WTC11 (cell line): ENCODE measurements around the gene TNIP1. TPM values are rescaled to one million over a fixed set of nuclear protein-coding genes. Genes with fewer than 3 reads are reported as not detected.

Experiments
- ATAC-seq: fragments of 200-7000 bp; cut with Tn5 transposase; 2 replicates; pipeline ENCODE4 v1.10.0; 2021; ENCODE audit warnings: mild to moderate bottlenecking, moderate library complexity
- CTCF ChIA-PET: fragments of 300-600 bp; sonication (Branson Sonifier 250); formaldehyde crosslinking; loops from one replicate; lab custom pipeline; 2021; ENCODE audit warnings: antibody characterized with exemption; lab: Charles Lee
- POLR2A ChIA-PET: fragments of 350-600 bp; sonication (Branson Sonifier 250); formaldehyde crosslinking; loops from one replicate; lab custom pipeline; 2021; ENCODE audit warnings: antibody characterized with exemption; lab: Charles Lee
- DNase-seq: peaks from one replicate; pipeline ENCODE4 v3.0.0; 2021; ENCODE audit warnings: low spot score
- H3K27ac Mint-ChIP-seq: 2 replicates; pipeline ENCODE4 v1.8.0; 2021; ENCODE audit warnings: mixed read lengths
- H3K27me3 Mint-ChIP-seq: 2 replicates; pipeline ENCODE4 v1.8.0; 2021; ENCODE audit warnings: low read depth, mild to moderate bottlenecking, moderate library complexity, mixed read lengths
- H3K36me3 Mint-ChIP-seq: 2 replicates; pipeline ENCODE4 v1.8.0; 2021; ENCODE audit warnings: mixed read lengths
- H3K4me1 Mint-ChIP-seq: 2 replicates; pipeline ENCODE4 v1.8.0; 2022; ENCODE audit warnings: mixed read lengths
- H3K4me3 Mint-ChIP-seq: 2 replicates; pipeline ENCODE4 v1.8.0; 2021; ENCODE audit warnings: mild to moderate bottlenecking, moderate library complexity, mixed read lengths
- H3K9me3 Mint-ChIP-seq: 2 replicates; pipeline ENCODE4 v1.8.0; 2021; ENCODE audit warnings: mixed read lengths
- CDX4 ChIP-seq: fragments of 250-450 bp; sonication (Bioruptor Pico); IDR thresholded peaks from 2 replicates; pipeline ENCODE4 v1.9.0; 2021; ENCODE audit warnings: moderate library complexity, mild to moderate bottlenecking, inconsistent platforms, borderline replicate concordance
- FOXP4 ChIP-seq: sonication (generic); formaldehyde crosslinking; IDR thresholded peaks from 2 replicates; pipeline ENCODE4 v1.8.0; 2022; ENCODE audit warnings: mild to moderate bottlenecking, missing genetic modification reagents
- IRF1 ChIP-seq: sonication (generic); formaldehyde crosslinking; IDR thresholded peaks from 2 replicates; pipeline ENCODE4 v1.8.0; 2023; ENCODE audit warnings: missing genetic modification reagents
- MAX ChIP-seq: sonication (generic); formaldehyde crosslinking; IDR thresholded peaks from 2 replicates; pipeline ENCODE4 v1.8.0; 2022; ENCODE audit warnings: mild to moderate bottlenecking, missing genetic modification reagents
- NR2C2 ChIP-seq: sonication (generic); formaldehyde crosslinking; IDR thresholded peaks from 2 replicates; pipeline ENCODE4 v1.8.0; 2022; ENCODE audit warnings: mild to moderate bottlenecking, missing genetic modification reagents
- PRDM15 ChIP-seq: sonication (generic); formaldehyde crosslinking; IDR thresholded peaks from 2 replicates; pipeline ENCODE4 v1.8.0; 2022; ENCODE audit warnings: missing genetic modification reagents
- SOX15 ChIP-seq: fragments of 250-450 bp; sonication (Bioruptor Pico); IDR thresholded peaks from 2 replicates; pipeline ENCODE4 v1.9.0; 2021; ENCODE audit warnings: mild to moderate bottlenecking
- ZNF263 ChIP-seq: sonication (generic); formaldehyde crosslinking; IDR thresholded peaks from 2 replicates; pipeline ENCODE4 v1.8.1; 2022; ENCODE audit warnings: low read depth, mild to moderate bottlenecking, moderate library complexity, missing genetic modification reagents
- ZNF425 ChIP-seq: fragments of 250-450 bp; sonication (Bioruptor Pico); conservative IDR thresholded peaks from 2 replicates; pipeline ENCODE4 v1.9.0; 2021; ENCODE audit warnings: mild to moderate bottlenecking
- ZNF512 ChIP-seq: sonication (generic); formaldehyde crosslinking; IDR thresholded peaks from 2 replicates; pipeline ENCODE4 v1.8.1; 2022; ENCODE audit warnings: missing genetic modification reagents, borderline replicate concordance
- total RNA-seq: library from RNA; stranded (reverse); gene quantifications from 3 replicates; pipeline ENCODE4 v1.2.3, GENCODE V29; 2021

Gene TNIP1
- total RNA-seq, 1 experiment from 2014 or later = 41.1 TPM

- TF ChIP-seq ZNF425 = no peak
- TF ChIP-seq NR2C2 = no peak
- TF ChIP-seq PRDM15 (CRISPR knock-in tag) = no peak
- TF ChIP-seq MAX (CRISPR knock-in tag) = no peak
- TF ChIP-seq SOX15 (CRISPR knock-in tag) = no peak
- no peak for TF ChIP-seq IRF1 (CRISPR knock-in tag)
Measured at GRCh38 chr5:151007430-151008209, 73.2 kb downstream of the TNIP1 start (continued).

GRCh38 chr5:151006704-151007334, 74.0 kb downstream of the TNIP1 start:
- ChIA-PET CTCF (interaction anchor here (0.8 kb wide), 3 partner anchors 41 to 158 kb away, joined by 3 read pairs; no protein-coding TSS in a partner anchor), POLR2A (no interaction called here)
- ATAC-seq (no peak), DNase-seq (no peak)
- Mint-ChIP-seq H3K36me3 (no peaks in the 10 kb centered on the region), H3K4me1 (peaks cover 3% of the 10 kb centered on the region; the same call in 1 of the 2 replicates), H3K27me3 (no peaks in the 10 kb centered on the region), H3K27ac (no peak overlapping the region), H3K9me3 (no peaks in the 10 kb centered on the region), H3K4me3 (no peak overlapping the region)
- no peak for TF ChIP-seq CDX4 (CRISPR knock-in tag)
- no peak for TF ChIP-seq FOXP4 (CRISPR knock-in tag)

GRCh38 chr5:151005950-151006576, 74.8 kb downstream of the TNIP1 start:
- no peak overlapping the region for H3K27ac Mint-ChIP-seq
- CTCF ChIA-PET = interaction anchor here (0.8 to 1.9 kb wide), 6 partner anchors 16 to 440 kb away, joined by 3 to 10 read pairs (median 4); no protein-coding TSS in a partner anchor

More at GRCh38 chr5:151005950-151006576, 74.8 kb downstream of the TNIP1 start:
- Mint-ChIP-seq H3K4me3 (no peak overlapping the region), H3K36me3 (no peaks in the 10 kb centered on the region), H3K9me3 (no peaks in the 10 kb centered on the region), H3K27me3 (no peaks in the 10 kb centered on the region), H3K4me1 (peaks cover 3% of the 10 kb centered on the region; the same call in 1 of the 2 replicates)
- POLR2A ChIA-PET = no interaction called here
- TF ChIP-seq ZNF512 (CRISPR knock-in tag) = no peak
- no peak for TF ChIP-seq ZNF263
- DNase-seq = no peak
- ATAC-seq = no peak
